ENCODE data around the gene ZNF574.

ZNF574 gene

GRCh38 chr19:42068756-42069571 is 7.0 kb upstream of the ZNF574 start:
- no peaks in the 10 kb centered on the region for H3K36me3 ChIP-seq (ENCODE audit: control insufficient read depth, insufficient read depth, low read length)
- peak overlapping the region; percentile 82 for H3K4me3 ChIP-seq (ENCODE audit: low read depth, low read length)
- H3K27ac ChIP-seq, result peak overlapping the region; percentile 57
- peaks cover 16% of the 10 kb centered on the region for H3K4me1 ChIP-seq
- H3K9ac ChIP-seq, result peak overlapping the region; percentile 83
- peak overlapping the region; percentile 96 for H3K4me2 ChIP-seq (ENCODE audit: low read length)
- H2AFZ ChIP-seq, result peak overlapping the region; percentile 73
- H3K27me3 ChIP-seq (ENCODE audit: control insufficient read depth, insufficient read depth, low read length), result no peaks in the 10 kb centered on the region
- peaks cover 3% of the 10 kb centered on the region for H3K79me2 ChIP-seq
- H3K9me3 ChIP-seq (ENCODE audit: control insufficient read depth, low read length), result no peaks in the 10 kb centered on the region
- no peak for TF ChIP-seq CTCF (IDR thresholded peaks at IDR 0.05)

GRCh38 chr19:42069619-42070351 is 6.2 kb upstream of the ZNF574 start, which contains the start of gene GRIK5:
Gene GRIK5 (minus strand): TSS chr19:42070206. CDS start chr19:42065770, 4,436 bp downstream.
- Histone ChIP-seq H2AFZ (peak within 1 kb of the TSS; percentile 73), H3K27me3 (ENCODE audit: control insufficient read depth, insufficient read depth, low read length) (no peaks in the 10 kb centered on the region)

GRCh38 chr19:42071247-42071646 is 4.7 kb upstream of the ZNF574 start:
- no peaks in the 10 kb centered on the region for H3K36me3 ChIP-seq (ENCODE audit: control insufficient read depth, insufficient read depth, low read length)
- no peaks in the 10 kb centered on the region for H3K9me3 ChIP-seq (ENCODE audit: control insufficient read depth, low read length)
- peaks cover 16% of the 10 kb centered on the region for H3K4me1 ChIP-seq
- H3K4me2 ChIP-seq (ENCODE audit: low read length), result no peak overlapping the region
- no peaks in the 10 kb centered on the region for H3K27me3 ChIP-seq (ENCODE audit: control insufficient read depth, insufficient read depth, low read length)
- H2AFZ ChIP-seq, result no peak overlapping the region
- no peak overlapping the region for H3K4me3 ChIP-seq (ENCODE audit: low read depth, low read length)
- no peak overlapping the region for H3K27ac ChIP-seq
- H3K79me2 ChIP-seq, result peaks cover 5% of the 10 kb centered on the region
- no peak overlapping the region for H3K9ac ChIP-seq
- no peak for TF ChIP-seq CTCF (IDR thresholded peaks at IDR 0.05)

More at GRCh38 chr19:42069619-42070351, 6.2 kb upstream of the ZNF574 start, which contains the start of gene GRIK5:
- Histone ChIP-seq H3K36me3 (ENCODE audit: control insufficient read depth, insufficient read depth, low read length) (no peaks in the 10 kb centered on the region), H3K27ac (peak within 1 kb of the TSS; percentile 57), H3K79me2 (peaks cover 3% of the 10 kb centered on the region), H3K9ac (peak within 1 kb of the TSS; percentile 83), H3K9me3 (ENCODE audit: control insufficient read depth, low read length) (no peaks in the 10 kb centered on the region), H3K4me1 (peaks cover 16% of the 10 kb centered on the region), H3K4me3 (ENCODE audit: low read depth, low read length) (peak within 1 kb of the TSS; percentile 82), H3K4me2 (ENCODE audit: low read length) (peak within 1 kb of the TSS; percentile 96)
- TF ChIP-seq CTCF (IDR thresholded peaks at IDR 0.05), result no peak

GRCh38 chr19:42074513-42075363 is 1.2 kb upstream of the ZNF574 start:
- no peaks in the 10 kb centered on the region for H3K9me3 ChIP-seq (ENCODE audit: control insufficient read depth, low read length)
- H3K36me3 ChIP-seq (ENCODE audit: control insufficient read depth, insufficient read depth, low read length), result no peaks in the 10 kb centered on the region
- TF ChIP-seq CTCF (IDR thresholded peaks at IDR 0.05), result no peak
- H3K4me3 ChIP-seq (ENCODE audit: low read depth, low read length), result peak overlapping the region; percentile 91
- no peaks in the 10 kb centered on the region for H3K27me3 ChIP-seq (ENCODE audit: control insufficient read depth, insufficient read depth, low read length)
- peak overlapping the region; percentile 88 for H3K4me2 ChIP-seq (ENCODE audit: low read length)
- H2AFZ ChIP-seq, result peak overlapping the region; percentile 97
- peak overlapping the region; percentile 93 for H3K9ac ChIP-seq
- peak overlapping the region; percentile 96 for H3K27ac ChIP-seq
- peaks cover 13% of the 10 kb centered on the region for H3K79me2 ChIP-seq
- peaks cover 14% of the 10 kb centered on the region for H3K4me1 ChIP-seq

Measured in parathyroid adenoma (tissue), 2 donors.